Lower leg skin (tissue), 3 donors: ENCODE measurements around the gene WDFY4.

Experiments
- POLR2A ChIP-seq, 2 donors: fragments of 450-650 bp; IDR thresholded peaks; one replicate each; pipeline ENCODE4 v1.6.1; 2016 to 2017; ENCODE audit warnings: antibody characterized with exemption in 2 of 2, mild to moderate bottlenecking in 1 of 2, moderate library complexity in 1 of 2
- TF ChIP-seq, protein P1 (sequence below), 3 donors: fragments of 450-650 bp; IDR thresholded peaks; one replicate each; pipeline ENCODE4 v1.5.1; 2016; ENCODE audit warnings: antibody characterized with exemption in 3 of 3, mild to moderate bottlenecking in 3 of 3, moderate library complexity in 2 of 3

DNA sequence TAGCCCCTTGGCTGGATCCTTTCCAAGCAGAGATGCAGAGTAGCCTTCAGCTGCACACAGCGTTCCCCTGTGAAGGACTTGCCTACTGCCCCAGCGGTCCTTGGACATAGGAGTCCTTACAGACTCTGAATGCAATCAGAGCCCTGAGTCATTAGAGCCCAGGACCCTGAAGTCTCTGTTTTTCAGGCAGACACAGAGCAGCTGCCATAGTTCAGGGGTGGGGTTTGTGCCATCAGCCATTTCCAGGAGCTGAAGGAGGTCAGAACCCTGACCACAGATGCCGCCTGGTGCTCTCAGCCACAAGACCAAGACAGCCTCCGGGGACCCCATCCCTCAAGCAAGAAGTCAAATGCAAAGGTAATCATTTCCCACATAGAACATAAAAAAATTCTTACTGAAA, 32.8 kb upstream of the WDFY4 start:
- TF ChIP-seq, protein P1, sequence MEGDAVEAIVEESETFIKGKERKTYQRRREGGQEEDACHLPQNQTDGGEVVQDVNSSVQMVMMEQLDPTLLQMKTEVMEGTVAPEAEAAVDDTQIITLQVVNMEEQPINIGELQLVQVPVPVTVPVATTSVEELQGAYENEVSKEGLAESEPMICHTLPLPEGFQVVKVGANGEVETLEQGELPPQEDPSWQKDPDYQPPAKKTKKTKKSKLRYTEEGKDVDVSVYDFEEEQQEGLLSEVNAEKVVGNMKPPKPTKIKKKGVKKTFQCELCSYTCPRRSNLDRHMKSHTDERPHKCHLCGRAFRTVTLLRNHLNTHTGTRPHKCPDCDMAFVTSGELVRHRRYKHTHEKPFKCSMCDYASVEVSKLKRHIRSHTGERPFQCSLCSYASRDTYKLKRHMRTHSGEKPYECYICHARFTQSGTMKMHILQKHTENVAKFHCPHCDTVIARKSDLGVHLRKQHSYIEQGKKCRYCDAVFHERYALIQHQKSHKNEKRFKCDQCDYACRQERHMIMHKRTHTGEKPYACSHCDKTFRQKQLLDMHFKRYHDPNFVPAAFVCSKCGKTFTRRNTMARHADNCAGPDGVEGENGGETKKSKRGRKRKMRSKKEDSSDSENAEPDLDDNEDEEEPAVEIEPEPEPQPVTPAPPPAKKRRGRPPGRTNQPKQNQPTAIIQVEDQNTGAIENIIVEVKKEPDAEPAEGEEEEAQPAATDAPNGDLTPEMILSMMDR (IDR thresholded peaks at IDR 0.05): no peak
- TF ChIP-seq POLR2A (IDR thresholded peaks at IDR 0.05): no peak
